HG03095 (cell line): ENCODE data around the gene CACNB4.

Source experiments
- ATAC-seq: cut with Tn5 transposase; IDR thresholded peaks from one replicate; pipeline ENCODE4 v1.9.1; 2021; ENCODE audit warnings: moderate library complexity; ENCODE audit not compliant: unreplicated experiment

Gene CACNB4

DNA sequence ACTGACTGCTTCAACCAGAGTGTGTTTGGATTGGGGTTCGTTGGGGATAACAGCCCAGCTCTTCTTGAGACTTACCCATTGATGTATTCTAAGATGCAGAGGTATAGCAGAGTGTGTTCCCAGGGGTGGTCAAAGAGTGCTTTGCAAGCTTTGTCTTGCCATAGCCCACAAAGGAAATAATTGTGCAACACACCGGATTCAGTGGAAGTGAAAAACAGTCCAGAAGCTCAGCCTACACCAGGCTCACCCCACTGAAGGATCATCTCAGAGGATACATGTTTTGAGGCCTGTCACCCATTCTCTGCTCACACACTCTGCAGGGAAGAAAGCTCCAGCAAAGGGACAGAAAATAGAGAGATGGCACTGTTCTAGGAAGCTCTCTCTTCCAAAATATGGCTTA, 9.6 kb downstream of the CACNB4 start:
- no peak for ATAC-seq

DNA sequence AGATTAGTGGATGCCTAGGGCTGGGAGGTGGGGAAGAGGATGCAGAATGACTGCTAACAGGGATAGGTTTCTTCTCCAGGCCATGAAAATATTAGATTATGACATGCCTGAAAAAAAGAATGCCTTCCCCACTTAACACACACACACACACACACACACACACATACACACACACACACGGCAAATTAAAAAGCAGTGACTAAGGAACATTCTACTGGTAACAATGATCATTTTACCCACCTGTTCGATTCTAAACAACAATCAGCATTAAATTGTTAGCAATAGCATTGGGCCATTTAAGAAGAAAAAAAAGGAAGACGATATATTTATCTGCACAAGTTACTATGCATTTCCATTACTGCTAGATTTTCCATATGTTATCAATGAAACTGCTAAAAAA, 10.8 kb downstream of the CACNB4 start:
- no peak for ATAC-seq

- no peak for ATAC-seq
Measured at GRCh38 chr2:152086231-152086630, 12.6 kb downstream of the CACNB4 start.

- ATAC-seq: no peak
Measured at GRCh38 chr2:152084076-152084475, 14.8 kb downstream of the CACNB4 start.

GRCh38 chr2:152083202-152083875, 15.5 kb downstream of the CACNB4 start:
- ATAC-seq: no peak

- ATAC-seq: no peak
Measured at GRCh38 chr2:152078662-152079061, 20.2 kb downstream of the CACNB4 start.

DNA sequence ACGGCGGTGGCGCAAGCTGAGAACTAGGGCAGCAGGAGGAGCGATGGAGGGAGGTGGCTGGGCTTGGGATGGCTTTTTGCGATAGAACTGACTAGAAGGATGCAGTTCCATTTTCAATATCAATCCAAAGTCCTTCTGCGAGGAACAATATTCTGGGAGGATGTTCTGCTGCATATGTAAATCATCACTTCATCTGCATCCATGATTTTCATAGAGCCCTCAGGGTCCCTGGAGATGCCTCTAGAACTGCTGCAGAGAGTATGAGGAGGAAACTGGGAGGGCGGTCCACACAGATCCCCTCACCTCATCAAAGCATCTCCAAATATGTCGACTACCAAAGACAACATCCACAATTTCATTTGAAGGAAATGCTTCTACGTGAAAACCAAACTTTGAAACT, 20.8 kb downstream of the CACNB4 start:
- no peak for ATAC-seq

DNA sequence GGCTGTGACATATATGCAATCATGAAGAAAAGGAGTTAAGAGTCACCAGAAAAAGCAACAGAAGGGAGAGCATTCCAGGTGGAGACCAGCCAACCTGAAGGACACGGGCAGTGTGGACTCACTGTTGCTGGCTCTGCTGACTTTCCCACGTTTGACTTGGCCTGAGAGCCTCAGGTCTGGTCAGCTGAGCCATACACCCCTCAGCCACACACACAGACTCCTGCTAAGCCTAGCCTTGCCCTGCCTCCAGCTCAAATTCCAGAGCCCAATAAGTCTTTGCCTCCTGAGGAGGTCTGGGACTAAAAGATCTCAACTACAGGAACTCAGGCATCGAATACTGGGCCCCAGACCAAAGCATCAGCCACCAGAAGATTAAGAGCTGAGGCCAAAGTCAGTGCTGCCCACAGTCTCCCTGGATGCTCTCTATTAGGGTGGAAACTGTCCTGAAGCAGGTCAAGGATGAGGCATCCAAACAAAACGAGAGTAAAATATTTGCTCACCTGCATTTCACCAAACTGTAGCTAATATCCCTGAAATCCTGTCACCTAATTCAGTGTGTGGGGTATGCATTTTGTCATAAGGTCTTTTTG, 23.3 kb downstream of the CACNB4 start:
- ATAC-seq: no peak

- no peak for ATAC-seq
Measured at GRCh38 chr2:152072011-152072410, 26.8 kb downstream of the CACNB4 start.

DNA sequence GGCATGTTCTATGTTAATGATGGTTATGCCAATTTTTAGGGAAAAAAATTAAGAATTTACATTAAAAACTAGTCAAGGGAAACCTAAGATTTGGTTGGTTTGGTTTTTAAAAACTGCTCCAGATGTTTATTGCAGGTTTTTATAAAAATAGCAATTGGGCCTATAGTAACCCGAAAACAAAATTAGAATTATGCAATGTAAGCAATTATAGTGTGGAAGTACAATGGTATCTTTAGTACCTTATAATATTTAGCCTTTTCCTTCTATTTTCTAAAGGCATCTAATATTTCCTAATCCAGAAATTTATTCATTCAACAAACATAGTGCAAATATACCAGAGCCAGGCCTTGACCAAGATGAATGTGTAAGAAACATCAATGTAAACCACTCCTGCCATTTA, 27.3 kb downstream of the CACNB4 start:
- ATAC-seq: no peak

- ATAC-seq: peak; percentile 81
Measured at GRCh38 chr2:152071092-152071491, 27.8 kb downstream of the CACNB4 start.

DNA sequence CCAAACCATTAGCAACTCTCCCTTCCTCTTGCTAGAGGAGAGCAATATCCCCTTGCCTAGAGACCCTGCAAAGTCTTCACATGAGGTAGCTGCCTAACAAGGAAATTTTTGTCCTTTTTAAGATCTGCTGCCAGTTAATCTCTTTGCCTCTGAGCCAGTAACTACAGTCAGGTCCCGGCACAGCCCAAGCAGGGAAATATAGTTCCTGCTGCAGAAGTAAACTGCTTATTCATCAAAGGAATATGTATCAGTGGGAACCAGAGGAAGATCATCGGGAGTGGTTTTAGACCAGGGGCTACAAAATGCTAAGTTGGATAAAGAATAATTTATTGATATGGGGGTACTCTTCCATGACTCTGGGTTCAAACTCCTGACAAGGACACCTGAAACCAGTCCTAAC, 30.6 kb downstream of the CACNB4 start:
- ATAC-seq: no peak

DNA sequence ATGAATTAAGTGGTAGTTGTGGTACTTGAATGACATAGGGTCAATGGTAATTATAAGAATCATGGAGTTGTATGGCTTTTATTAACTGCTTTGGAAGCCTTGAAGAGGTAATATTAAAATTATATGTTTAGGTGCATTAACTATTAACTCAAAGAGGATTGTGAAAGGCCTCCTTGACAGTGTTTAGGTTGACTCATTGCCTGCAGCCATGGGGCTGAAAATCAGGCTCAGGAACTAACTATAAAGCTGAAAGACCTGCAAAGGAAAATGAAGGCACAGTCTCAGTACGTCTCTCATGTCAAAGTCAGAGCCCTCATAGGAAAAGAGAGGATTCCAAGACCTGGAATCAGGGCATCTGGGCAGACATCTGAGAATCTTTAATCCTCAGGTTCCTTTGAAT, 31.0 kb downstream of the CACNB4 start:
- no peak for ATAC-seq

DNA sequence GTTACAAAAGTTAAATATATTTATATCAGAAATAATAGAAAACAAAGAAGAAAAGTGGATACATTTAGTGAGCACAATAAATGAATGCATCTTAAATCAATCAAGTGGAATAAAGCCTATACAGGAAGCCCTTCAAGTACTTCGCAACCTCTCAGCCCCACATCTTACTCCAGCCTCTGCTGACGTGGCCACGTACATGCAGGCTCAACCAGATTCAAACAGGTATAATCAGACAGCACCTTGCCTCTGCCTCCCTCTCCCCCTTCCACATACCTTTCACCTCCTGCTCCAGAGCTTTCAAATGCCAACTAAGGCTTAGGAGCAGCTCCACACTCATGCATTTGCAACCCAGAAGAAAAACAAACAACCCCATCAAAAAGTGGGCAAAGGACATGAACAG, 32.9 kb downstream of the CACNB4 start:
- ATAC-seq: no peak

DNA sequence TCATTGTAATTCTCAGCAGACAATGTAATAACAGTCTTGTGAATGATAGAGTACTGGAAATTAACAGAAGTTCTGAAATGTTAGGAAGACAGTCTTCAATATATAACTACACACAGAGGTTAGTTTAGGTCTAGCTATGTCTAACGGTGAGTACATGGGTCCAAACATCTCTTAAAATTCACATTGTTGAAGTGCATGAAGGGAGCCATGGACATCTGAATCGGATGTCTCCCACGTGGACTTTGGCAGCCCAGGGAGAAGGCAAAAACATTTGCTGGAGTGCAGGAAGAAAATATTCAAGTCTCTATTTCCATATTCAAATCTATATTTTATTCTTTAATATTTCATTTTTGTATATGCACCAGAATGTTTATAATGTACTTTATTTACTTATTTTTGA, 34.8 kb downstream of the CACNB4 start:
- no peak for ATAC-seq

DNA sequence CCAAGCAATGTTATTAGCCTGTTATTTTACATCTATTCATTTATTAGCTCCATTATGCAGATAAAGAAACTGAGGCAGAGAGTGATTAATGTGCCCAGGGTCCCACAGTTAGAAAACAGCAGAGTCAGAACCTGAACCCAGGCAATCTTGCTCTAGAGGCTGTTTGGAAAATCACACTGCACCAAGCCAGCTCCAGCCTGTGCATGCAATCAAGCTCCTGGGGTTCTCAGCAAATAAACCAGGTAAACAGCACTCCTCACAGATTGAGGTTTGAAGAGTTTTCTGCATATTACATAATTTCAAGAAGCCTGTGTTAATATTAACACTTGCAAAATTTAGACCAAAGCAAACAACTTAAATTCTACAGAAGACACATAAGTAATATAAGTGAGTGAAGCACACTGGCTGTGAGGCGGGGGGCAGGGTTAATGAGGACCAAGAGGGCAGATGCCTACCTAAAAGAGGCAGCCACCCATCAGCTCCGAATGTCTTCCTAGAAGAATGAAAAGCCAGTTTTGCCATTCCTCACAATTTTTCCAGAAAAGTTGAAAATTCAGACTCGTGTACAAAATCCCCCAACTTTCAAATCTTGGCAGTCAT, 35.4 kb downstream of the CACNB4 start:
- ATAC-seq: no peak

DNA sequence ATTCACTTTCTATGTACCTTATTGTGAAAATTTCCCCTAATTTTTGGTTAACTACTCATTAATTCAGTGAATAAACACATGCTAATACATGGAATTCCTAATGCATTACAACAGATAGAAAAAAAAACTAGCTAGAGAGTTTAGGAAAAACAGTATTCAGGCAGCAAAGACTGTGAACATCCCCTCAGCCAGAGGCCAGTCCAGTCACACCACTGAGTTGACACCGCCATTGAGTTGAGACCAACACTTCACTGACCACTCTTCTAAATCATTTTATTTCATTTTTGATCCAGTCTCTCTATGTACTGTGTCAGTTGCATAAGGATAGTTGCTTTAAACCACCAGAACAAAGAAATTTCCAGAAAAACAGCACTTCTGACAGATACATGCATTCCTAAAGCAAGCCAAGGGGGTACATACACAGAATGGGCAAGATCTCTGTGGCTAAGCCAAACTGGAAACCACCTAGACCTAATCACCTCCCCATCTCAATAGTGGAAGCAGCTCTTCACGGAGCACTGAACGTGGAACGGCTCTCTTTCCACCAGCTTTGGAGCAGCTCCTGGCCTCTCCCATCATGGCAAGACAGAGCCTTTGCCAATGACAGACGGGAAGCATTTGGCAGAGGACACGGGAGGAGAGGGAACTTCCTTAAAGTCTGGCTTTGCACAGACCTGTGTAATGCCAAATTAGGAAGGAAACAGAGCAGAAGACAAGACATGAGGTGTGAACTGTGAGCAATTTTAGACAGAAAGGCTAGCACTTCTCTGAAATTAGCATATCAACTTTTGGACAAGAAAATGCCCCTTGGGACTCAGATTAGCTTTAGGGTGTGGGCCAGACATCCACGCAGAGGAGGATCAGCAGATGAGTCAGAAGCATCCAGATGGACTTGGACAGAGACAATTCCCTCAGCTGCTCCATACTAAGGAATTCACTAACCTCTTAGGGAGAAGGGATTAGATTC, 36.4 kb downstream of the CACNB4 start:
- no peak for ATAC-seq

DNA sequence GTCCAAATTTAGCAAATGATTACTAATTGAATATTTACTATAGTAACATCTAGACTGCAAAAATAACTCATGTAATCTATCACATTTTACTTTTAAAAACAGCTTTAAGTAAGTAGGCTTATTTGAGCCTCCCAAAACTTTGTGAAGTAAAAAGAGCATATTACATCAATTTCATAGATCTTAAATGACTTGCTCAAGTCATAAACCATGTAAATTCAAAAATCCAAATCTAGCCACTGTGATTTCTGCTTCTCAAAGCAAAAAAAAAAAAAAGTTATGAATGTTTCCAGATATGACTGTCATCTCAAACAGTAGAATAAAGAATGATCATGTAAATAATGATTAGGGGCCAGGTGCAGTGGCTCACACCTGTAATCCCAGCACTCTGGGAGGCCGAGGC, 37.5 kb downstream of the CACNB4 start:
- ATAC-seq: no peak

DNA sequence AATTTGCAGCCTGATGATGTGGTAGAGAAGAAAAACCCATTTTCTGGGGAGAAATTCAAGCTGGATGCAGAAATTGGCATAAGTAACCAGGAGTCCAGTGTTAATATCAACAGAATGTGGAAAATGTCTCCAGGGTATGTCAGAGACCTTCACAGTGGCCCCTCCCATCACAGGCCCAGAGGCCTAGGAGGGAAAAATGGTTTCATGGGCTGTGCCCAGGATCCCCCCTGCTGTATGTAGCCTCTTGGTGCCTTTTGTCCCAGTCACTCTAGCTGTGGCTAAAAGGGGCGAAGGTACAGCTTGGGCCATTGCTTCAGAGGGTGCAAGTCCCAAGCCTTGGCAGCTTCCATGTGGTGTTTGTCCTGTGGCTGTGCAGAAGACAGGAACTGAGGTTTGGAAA, 40.2 kb downstream of the CACNB4 start:
- no peak for ATAC-seq

DNA sequence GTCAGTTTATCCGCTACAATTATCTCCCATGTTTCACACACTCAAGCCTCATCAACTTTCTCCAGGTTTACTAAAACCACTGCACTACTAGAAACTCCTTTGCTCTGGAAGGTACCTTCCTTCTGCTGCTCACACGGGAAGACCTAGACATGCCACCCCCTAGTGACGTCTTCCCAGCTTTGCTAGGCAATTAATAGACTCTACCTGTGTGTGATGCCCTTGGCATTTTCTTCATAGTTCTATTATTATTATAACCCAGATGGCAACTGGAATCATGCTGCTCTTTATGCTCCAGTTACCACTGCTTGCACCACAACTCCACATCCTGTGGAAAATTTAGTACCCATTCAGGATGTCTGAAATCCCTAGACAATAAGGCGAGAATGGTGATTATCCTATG, 42.4 kb downstream of the CACNB4 start:
- no peak for ATAC-seq

- ATAC-seq: no peak
Measured at GRCh38 chr2:152055366-152056108, 43.3 kb downstream of the CACNB4 start.
